Thyroid gland (tissue), 4 donors: ENCODE measurements around the gene ITPRIPL2. TPM values are rescaled to one million over a fixed set of nuclear protein-coding genes. Genes with fewer than 3 reads are reported as not detected.

Source experiments
- DNase-seq, 2 donors: peaks; one replicate each; pipeline ENCODE4 v3.0.0-alpha.2; 2019
- H3K27ac ChIP-seq, 3 donors: fragments of 200-600 bp; sonication (generic); 1 replicate in 2 of 3; 2 replicates in 1 of 3; pipeline ENCODE4 v1.5.1; 2016 to 2019; ENCODE audit warnings: mild to moderate bottlenecking in 1 of 3, moderate library complexity in 1 of 3
- H3K27me3 ChIP-seq: fragments of 200-600 bp; sonication (generic); one replicate; pipeline ENCODE4 v1.5.1; 2019
- H3K36me3 ChIP-seq, 2 donors: fragments of 200-600 bp; sonication (generic); one replicate each; pipeline ENCODE4 v1.5.1; 2016 to 2019
- H3K4me1 ChIP-seq, 2 donors: fragments of 200-600 bp; sonication (generic); one replicate each; pipeline ENCODE4 v1.5.1; 2017 to 2019
- H3K4me3 ChIP-seq, 3 donors: fragments of 200-600 bp; sonication (generic); replicated peaks in 1 of 3; 1 replicate in 2 of 3; 2 replicates in 1 of 3; pipeline ENCODE4 v1.5.1; 2016; ENCODE audit warnings: mild to moderate bottlenecking in 1 of 3
- H3K9me3 ChIP-seq: fragments of 200-600 bp; sonication (generic); one replicate; pipeline ENCODE4 v1.5.1; 2017
- CTCF ChIP-seq, 6 experiments: fragments of 200-600 bp in 3 of 6; fragments of 450-650 bp in 3 of 6; sonication (generic) in 3 of 6; IDR thresholded peaks; one replicate each; pipeline ENCODE4 v1.5.1; 2016 to 2019; ENCODE audit warnings: antibody characterized with exemption in 6 of 6, mild to moderate bottlenecking in 2 of 6, inconsistent platforms in 1 of 6, moderate library complexity in 1 of 6
- POLR2A ChIP-seq, 2 donors: fragments of 450-650 bp; IDR thresholded peaks; one replicate each; pipeline ENCODE4 v1.6.1; 2017; ENCODE audit warnings: antibody characterized with exemption in 2 of 2, mild to moderate bottlenecking in 2 of 2, moderate library complexity in 1 of 2
- WGBS, 2 donors: methylation state at CpG; one replicate each; pipeline ENCODE4 v1.1.5; 2017; 5-methylcytosine and 5-hydroxymethylcytosine counted together
- intact Hi-C: fragments of 100-400 bp; cut with DNase I; formaldehyde crosslinking; loops from one replicate; pipeline ENCODE4 v1.15.1; 2023
- total RNA-seq, 4 donors: library from RNA; depleted of rRNA; stranded (reverse); fragments of >200 nt; gene quantifications; one replicate each; pipeline ENCODE4 v1.2.3, GENCODE V29; 2016

The ITPRIPL2 gene
- total RNA-seq, 4 donors from 2014 or later = 34.2 to 47.0 (median 39.7) TPM

DNA sequence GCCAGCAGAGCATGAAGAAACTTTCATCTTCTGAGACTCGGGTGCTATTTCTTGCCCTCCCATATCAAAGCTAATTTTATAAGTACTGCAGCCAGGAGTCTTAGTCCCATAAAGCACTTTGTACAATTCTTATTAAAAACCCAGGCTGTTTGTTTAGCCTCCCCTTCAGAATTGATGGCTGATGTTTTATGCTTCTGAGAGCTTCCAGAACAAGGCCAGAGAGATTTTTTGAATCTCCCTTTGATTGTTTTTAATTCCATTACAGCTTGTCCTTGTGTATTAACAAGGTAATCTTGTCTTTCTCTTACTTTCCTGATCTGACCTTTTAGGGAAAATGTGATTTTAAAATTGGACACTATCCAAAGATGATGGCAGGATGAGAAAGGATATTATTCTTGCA lies 30.1 kb upstream of the ITPRIPL2 start:
- 58 to 65% methylated on average over 1 of the region's 1 CpG for WGBS, 2 donors
- Histone ChIP-seq H3K27me3 (no peaks in the 10 kb centered on the region), H3K4me3 (no peak overlapping the region), H3K4me1 (peaks cover 6 to 9% of the 10 kb centered on the region in 2 donors), H3K9me3 (no peaks in the 10 kb centered on the region), H3K36me3 (peaks cover 2 to 21% of the 10 kb centered on the region in 2 donors), H3K27ac (no peak overlapping the region)
- intact Hi-C loops = loop anchor here (10.0 kb wide), 1 partner anchor 421 kb away; no protein-coding TSS in a partner anchor
- DNase-seq = no peak
- TF ChIP-seq CTCF (IDR thresholded peaks at IDR 0.05) (no peak), POLR2A (IDR thresholded peaks at IDR 0.05) (no peak)

GRCh38 chr16:19084139-19084538 lies 29.6 kb upstream of the ITPRIPL2 start:
- H3K9me3 ChIP-seq = no peaks in the 10 kb centered on the region
- no peak overlapping the region for H3K4me3 ChIP-seq
- intact Hi-C loops = loop anchor here (10.0 kb wide), 1 partner anchor 421 kb away; no protein-coding TSS in a partner anchor
- peaks cover 0 to 17% of the 10 kb centered on the region in 2 donors for H3K36me3 ChIP-seq
- no peak for TF ChIP-seq POLR2A (IDR thresholded peaks at IDR 0.05)
- TF ChIP-seq CTCF (IDR thresholded peaks at IDR 0.05) = no peak
- H3K4me1 ChIP-seq = peaks cover 6 to 9% of the 10 kb centered on the region in 2 donors
- no peak overlapping the region for H3K27ac ChIP-seq
- 79 to 86% methylated on average over 3 of the region's 3 CpGs for WGBS, 2 donors
- H3K27me3 ChIP-seq = no peaks in the 10 kb centered on the region
- no peak for DNase-seq

GRCh38 chr16:19084879-19085278 lies 28.9 kb upstream of the ITPRIPL2 start:
- 92 to 97% methylated on average over 5 of the region's 5 CpGs for WGBS, 2 donors
- intact Hi-C loops = loop anchor here (5.0 to 10.0 kb wide), 4 partner anchors 82 to 420 kb away; partner anchors contain the start of gene SYT17

DNA sequence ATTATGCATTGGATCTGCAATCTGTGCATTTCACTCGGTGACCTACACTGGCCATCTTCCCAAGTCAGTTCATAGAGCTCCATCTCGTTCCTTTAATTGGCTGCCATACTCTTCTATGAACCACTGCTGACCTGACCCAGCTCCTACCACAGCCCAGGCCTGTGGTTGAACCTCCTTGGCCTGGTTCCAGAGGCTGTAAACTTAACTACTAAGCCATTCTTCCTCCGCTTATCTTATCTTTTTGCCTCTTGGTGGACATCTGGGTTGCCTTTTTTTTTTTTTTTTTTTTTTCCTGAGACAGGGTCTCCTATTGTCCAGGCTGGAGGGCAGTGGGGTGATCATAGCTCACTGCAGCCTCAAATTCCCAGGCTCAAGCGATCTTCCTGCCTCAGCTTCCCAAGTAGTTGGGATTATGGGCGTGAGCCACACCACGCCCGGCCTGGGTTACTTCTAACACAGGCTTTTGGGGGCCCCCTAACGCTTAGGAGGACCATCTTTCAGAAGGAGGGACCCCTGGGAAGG lies 28.0 kb upstream of the ITPRIPL2 start:
- H3K4me1 ChIP-seq = peaks cover 6 to 9% of the 10 kb centered on the region in 2 donors
- WGBS, 2 donors = 58 to 64% methylated on average over 8 of the region's 8 CpGs
- no peaks in the 10 kb centered on the region for H3K27me3 ChIP-seq
- no peak overlapping the region for H3K27ac ChIP-seq
- DNase-seq = no peak
- peaks cover 0 to 11% of the 10 kb centered on the region in 2 donors for H3K36me3 ChIP-seq
- no peak overlapping the region for H3K4me3 ChIP-seq
- TF ChIP-seq CTCF (IDR thresholded peaks at IDR 0.05) (no peak), POLR2A (IDR thresholded peaks at IDR 0.05) (no peak)
- no peaks in the 10 kb centered on the region for H3K9me3 ChIP-seq
- intact Hi-C loops = loop anchor here (5.0 to 10.0 kb wide), 4 partner anchors 82 to 419 kb away; partner anchors contain the start of gene SYT17

More at GRCh38 chr16:19084879-19085278, 28.9 kb upstream of the ITPRIPL2 start:
- no peak for TF ChIP-seq POLR2A (IDR thresholded peaks at IDR 0.05)
- no peak for TF ChIP-seq CTCF (IDR thresholded peaks at IDR 0.05)
- H3K4me1 ChIP-seq = peaks cover 6 to 9% of the 10 kb centered on the region in 2 donors
- H3K27me3 ChIP-seq = no peaks in the 10 kb centered on the region
- H3K27ac ChIP-seq = no peak overlapping the region
- no peak for DNase-seq
- no peak overlapping the region for H3K4me3 ChIP-seq
- H3K9me3 ChIP-seq = no peaks in the 10 kb centered on the region
- peaks cover 0 to 11% of the 10 kb centered on the region in 2 donors for H3K36me3 ChIP-seq
